HuH-7 (cell line): Measurements from ENCODE around the gene SH3GL1.
"Not testable (repeated sequence)": the region's sequence is repeated elsewhere in the genome, so short reads cannot be mapped to it uniquely, and the experiment has no call there.

ENCODE experiments used
- DNase-seq: peaks from one replicate; pipeline ENCODE4 v3.0.0; 2011; ENCODE audit warnings: low spot score

Gene SH3GL1

DNA sequence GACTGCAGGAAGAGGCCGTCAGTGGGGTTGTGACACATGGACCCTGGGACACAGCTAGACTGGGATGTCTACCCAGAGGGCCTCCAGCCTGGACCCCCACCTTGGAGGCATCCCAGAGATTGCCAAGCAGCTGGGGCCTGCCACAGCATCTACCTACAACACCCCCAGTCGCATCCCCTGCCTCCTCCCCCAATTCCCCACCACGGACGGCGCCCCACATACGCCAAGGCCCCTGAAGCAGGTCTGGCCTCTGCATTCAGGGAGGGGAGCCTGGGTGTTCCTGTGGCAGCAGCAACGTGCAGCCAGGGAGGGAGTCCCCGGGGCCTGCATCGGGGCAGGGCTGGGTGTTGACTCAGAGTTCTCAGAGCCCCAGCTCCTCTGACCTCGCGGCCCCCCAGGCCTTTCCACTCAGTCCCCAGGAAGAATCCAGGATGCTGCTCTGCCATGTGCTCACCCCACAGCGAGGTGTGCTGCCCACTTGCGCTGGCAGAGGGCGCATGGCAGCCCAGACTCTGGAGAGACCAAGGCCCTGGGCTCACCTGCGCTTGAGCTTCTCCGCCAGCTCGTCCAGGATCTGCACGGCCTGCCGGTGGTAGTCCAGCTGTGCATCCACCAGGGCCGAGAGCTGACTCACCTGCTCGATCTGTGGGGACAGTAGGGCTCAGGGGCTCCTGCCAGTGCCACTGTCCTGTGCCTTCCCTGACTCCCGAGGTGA is 37.4 kb downstream of the SH3GL1 start:
- DNase-seq, result no peak

DNA sequence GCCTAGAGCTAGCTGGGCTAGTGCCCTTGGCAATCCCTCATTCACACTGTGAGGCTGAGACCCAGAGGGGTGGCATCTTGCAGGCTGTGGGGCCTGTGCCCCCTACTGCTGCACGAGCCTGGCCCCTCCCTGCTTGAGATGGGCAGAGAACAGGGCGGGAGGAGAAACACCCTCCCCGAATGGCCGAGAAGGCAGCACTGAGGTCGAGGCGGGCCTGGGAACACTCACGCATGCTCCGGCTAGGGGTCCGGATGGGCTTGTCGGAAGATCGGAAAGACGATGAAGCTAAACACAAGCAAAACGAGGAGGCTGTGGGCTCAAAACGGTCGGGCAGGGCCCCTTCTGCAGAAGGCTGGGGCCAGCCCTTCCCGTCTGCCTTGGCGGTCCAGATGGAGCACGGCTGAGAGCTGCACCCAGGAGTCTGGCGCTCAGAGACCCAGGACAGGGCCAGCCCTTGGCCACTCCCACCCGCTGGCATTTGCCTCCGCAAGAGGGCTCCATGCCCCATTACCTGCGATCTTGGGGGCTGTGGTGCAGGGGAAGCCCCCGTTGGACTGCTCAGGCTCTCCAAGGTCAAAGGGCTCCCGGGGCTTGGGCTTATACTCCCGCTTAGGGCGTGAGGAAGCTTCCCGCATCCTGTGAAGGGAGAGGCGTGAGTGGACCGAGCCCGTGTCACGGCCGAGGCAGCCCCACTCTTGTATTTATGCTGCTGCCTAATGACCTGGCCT is 38.1 kb downstream of the SH3GL1 start:
- DNase-seq, result no peak

DNA sequence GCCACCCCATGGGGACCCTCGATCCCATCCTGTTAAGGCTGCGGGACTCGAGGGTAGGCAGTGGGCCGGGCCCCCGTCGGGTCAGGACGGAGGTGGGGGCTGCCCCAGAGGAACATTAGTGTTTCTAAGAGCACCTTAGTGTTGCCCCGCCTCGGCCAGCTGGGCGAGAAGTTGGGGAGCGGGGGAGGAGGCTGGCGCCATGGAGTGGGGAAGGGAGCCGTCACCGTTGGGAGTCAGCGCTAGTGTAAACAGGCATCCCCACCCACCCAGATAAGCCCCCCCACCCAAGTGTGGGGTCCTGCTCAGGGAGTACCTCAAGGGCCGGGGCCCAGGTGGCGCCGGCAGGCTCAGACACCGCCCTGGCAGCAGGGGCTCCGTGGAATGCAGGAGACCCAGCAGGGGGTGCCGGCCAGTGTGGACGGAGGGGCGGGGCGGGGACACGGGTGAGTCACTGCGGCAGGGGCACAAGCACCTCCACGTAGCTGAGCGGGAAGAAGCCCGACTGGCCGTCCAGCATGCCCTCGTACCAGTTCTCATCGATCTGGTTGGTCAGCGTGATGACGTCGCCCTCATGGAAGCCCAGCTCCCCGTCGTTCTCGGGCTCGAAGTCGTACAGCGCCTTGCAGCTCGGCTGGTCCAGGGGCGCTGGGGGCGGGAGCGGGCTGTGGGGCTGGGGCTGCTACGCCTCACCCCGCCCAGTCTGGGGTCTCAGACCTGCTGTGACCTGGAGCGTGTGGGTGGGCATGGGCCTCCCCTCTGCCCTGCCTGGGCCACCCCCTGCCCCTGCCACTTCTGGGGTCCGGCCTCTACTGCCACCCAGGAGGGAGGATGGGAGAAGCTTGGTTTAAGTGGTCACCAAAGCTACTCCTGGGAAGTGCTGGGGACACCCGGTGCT is 38.9 kb downstream of the SH3GL1 start:
- DNase-seq, result no peak

DNA sequence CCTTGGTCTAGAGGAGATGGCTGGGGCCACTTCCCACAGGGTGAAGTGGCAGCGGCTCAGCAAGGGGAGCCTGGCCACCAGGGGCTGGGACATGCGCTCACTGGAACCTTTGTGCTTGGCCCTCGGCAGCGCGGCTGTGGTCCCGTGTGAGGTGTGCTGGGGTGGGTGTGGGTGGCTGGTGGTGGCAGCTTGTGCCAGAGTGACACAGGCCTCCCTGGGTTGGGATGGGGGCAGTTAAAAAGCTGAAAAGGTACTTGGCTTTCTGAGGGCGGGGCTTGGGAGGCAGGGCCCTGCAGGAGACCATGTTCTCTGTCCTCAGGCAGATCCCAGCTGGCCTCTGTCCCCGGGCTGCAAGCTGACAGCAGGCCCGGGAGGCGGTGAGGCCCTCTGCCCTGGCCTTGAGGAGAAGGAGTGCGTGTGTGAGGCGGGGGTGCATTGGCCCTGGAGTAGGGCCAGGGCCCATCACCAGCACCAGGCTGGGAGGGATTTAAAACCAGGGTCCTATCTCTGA is 39.7 kb downstream of the SH3GL1 start:
- no peak for DNase-seq

DNA sequence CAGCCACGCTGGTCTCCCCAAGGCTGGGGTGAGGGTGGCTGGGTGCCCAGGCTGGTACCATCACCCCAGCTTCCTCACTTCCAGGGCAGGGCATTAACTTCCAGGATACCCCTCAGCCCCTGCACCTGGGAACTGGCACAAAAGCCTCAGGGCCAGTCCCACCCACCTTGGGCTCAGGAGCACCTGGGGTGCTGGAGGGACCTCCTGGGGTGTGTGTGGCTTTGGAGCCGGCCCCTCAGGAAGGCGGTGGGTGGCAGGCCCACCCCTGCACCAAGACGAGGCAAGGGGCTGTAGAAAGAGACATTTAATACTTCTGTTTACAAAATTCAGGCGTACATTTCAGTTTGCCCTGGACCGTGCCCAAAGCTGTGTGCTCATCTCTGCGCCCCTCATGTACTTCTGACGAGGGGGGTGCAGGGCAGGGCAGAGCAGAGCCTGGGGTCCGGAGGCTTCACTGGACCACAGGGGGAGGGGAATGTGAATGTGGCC is 40.2 kb downstream of the SH3GL1 start:
- no peak for DNase-seq

DNA sequence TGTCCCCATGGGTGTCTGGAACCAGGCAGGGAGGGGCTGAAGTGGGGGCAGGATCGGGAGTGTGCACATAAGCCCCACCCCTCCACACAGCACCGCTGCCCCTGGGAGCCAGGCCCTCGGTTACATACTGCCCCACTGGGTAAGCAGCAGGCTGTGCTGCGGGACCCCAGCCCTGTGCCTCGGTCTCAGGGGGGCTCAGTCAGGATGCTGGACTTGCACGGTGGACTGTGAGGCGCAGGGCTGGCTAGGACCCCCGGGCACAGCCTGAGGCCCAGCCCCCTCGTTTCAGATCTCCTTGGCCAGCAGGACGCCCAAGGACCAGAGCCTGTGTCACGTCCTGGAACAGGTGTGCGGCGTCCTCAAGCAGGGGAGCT is 40.7 kb downstream of the SH3GL1 start:
- DNase-seq, result no peak

DNA sequence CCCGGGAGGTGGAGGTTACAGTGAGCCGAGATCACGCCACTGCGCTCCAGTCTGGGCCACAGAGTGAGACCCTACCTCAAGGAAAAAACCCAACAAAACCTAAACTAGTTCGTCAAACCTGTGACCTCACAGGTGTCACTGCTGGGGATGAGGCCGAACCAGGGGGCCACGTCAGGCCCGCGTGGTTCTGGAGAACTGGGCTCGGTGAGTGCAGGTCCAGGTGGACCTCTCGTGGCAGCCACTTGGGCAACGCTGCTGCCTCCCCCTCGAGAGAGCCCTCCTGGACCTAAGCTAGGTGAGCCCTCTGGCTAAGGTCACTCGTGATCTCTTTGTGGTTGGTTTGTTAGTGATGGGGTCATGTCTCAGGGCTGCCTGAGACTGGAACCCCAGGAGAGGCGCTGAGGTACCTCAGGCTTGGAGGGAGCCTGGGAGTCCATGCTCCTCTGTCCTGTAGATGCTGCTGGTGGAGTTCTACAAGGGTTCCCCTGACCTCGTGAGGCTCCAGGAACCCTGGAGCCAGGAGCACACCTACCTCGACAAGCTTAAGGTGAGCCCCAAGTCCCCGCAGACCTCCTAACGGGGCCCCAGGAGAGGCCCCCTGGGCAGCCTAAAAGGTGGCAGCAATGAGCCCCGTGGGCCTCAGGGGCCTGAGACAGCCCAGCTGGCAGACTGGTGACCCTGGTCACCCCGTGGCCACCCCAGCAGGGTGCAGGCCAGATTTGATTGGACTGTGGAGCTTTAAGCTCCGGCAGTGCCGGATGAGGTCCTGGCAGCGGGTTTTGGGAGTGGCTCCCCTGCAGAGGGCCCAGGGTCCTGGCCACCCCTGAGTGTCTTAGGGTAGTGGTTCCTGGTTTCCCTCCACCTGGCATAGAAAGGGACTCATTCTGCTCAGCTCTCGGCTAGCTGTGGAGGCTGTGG is 41.4 kb downstream of the SH3GL1 start:
- DNase-seq, result no peak

DNA sequence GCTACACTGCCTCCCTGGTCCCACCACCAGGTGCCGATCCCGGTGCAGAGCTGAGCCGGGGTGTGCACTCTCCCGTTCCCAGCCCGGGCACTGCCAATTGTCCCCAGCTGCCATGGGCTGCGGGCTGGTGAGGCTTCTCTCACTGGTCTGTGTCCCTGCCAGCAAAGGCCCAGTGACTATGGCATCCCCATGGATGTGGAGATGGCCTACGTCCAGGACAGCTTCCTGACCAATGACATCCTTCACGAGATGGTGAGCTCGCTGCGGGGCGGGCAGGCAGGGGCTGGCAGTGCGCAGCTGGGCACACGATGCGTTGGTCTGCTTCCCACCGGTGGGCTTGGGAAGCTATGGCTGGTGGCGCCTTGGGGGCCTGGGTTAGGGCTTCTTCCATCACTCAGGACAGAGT is 42.4 kb downstream of the SH3GL1 start:
- DNase-seq, result no peak

DNA sequence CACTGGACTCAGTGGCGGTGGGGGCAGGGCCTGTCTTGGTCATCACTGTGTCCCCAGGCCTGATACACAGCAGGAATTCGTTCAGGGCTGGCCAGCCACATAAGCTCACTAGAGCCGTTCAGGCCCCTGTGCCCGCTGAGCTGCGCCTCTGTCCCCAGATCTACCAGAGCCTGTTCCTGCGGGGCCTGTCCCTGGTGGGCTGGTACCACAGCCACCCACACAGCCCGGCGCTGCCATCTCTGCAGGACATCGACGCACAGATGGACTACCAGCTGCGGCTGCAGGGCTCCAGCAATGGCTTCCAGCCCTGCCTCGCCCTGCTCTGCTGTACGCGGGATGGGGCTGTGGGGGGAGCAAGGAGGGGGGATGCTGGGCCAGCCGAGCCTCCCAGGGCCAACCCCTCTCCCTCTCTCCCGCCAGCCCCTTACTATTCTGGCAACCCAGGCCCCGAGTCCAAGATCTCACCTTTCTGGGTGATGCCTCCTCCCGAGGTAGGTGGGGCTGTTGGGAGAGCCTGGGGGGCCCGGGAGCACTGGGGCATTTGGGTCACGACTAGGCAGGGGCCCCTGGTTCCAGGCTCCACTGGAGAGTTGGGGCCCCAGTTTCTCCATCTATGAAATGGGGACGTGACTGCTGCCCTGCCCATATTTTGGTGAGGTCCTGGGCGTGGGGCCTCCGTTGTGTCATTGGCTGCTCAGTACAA is 43.1 kb downstream of the SH3GL1 start:
- DNase-seq, result no peak

DNA sequence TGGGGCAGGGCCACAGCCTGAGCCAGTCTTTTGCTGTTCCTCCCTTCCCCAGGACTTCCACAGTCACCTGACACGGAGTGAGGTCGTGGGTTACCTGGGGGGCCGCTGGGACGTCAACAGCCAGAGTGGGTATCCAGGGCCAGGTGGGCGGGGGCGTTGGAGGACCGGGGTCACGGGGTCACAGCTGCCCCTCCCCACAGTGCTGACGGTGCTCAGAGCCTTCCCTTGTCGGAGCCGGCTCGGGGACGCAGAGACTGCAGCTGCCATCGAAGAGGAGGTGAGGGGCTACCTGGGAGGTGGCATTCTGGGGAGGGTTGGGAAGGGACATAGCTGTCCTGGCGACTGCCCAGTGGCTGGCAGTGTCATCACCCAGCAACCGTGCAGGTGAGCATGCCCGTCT is 45.5 kb downstream of the SH3GL1 start:
- no peak for DNase-seq

DNA sequence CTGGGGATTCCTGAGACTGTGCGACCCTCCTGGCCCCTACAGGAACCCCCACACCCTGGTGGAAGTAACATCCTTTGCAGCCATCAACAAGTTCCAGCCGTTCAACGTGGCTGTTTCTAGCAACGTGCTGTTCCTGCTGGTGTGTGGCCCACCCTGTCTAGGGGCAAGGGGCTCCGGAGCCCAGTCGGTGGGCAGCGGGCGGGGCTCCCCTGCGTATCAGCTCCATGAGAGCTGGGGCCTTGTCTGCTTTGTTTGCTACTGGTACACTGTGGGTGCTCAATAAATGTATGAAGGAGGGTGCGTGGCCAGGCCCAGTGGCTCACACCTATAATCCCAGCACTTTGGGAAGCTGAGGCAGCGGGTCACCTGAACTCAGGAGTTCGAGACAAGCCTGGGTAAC is 46.1 kb downstream of the SH3GL1 start:
- DNase-seq, result no peak

DNA sequence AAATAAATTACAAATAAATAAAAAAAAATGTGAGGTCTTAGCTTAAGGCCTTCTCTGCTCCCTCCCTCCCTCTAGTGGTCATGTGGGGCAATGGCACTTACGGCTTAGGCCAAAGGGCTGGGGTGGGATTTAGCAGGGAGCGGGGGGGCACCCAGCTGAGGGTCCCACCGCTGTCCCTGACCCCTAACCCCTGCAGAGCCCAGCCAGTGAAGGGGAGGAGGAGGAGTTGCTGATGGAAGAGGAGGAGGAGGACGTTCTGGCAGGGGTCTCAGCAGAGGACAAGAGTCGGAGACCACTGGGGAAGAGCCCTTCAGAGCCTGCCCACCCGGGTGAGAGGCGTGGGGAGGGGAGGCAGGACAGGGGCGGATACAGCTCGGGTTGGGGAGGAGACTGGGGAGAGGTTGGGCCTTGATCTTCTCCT is 47.6 kb downstream of the SH3GL1 start:
- peak; percentile 59 for DNase-seq

DNA sequence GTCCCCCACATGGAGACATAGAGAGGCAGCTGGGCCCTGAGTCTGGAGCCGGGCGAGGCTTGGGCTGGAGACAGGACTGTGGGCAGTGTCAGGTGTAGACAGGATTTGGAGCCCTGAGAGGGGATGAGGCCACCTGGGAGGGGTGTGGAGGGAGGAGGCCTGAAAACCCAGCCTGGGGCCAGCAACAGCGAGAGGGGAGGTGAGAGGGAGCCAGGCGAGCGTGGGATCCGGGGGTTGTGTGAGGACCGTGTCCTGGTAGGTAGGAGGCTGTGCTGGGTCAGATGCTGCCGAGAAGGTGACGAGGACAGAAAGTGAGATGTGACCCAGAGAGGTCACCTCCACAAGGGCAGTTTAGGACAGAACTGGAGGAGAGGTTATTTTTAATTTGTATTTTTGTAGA is 49.6 kb downstream of the SH3GL1 start:
- no peak for DNase-seq

DNA sequence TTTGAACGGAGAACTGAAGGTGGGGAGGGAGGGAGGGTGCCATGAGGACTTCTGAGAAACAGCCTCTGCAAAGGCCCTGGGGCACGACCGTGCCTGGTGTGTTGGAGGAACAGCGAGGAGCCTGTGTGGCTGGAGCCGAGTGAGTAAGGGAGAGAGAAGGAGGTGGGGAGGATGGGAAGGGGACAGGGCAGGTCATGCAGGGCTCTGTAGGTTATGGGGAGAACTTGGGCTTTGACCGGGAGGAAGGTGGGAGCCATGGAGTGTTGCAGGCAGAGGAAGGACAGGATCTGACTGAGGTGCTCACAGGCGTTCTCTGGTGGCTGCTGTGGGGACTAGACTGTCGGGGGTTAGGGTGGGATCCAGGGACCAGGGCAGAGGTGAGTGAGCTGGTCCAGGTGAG is 50.2 kb downstream of the SH3GL1 start:
- DNase-seq, result no peak

DNA sequence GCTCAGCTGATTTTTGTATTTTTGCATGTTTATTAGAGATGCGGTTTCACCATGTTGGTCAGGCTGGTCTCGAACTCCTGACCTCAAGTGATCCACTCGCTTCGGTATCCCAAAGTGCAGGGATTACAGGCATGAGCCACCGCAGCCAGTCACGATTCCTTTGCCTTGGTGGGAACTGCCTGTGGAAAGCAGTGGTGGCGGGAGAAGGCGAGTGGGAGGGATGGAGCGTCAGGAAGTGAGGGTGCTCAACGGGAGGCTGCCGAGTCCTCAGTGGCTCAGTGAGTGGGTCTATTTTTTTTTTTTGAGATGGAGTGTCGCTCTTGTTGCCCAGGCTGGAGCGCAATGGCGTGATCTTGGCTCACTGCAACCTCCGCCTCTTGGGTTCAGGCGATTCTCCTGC is 51.1 kb downstream of the SH3GL1 start:
- DNase-seq, result not testable (repeated sequence)

DNA sequence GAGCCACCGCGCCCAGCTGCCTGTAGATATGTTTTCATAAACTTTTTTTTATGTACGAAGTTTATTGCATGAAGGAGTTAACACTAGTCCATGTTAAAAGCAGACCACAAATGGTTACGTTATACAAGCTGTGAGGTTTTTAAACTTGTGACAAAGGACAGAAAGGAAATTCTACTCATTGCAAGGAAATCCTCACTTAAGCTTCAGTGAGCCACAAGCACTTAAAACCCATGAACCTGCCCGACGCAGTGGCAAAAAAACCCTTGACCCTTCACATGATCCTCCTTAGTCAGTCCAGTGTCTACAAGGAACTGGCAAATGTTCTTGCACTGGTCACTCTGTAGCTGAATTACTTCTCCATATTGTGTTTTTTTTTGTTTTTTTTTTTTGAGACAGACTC is 52.8 kb downstream of the SH3GL1 start:
- no peak for DNase-seq

DNA sequence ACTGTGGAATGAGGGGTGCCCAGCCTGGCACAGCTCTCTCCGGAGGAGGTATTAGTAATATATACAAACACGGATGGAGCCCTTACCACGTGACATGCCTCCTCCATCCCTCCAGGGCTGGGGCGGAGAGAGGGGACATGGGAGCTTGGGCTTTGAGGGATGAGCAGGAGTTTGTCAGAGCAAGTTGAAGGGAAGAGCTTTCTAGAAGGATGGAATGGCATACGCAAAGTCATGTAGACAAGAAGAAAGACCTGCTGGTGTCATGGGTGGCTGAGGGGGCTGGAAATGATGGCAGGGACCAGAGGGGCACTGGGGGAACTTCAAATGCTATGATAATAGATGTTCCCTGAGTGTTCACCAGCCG is 54.3 kb downstream of the SH3GL1 start:
- no peak for DNase-seq

DNA sequence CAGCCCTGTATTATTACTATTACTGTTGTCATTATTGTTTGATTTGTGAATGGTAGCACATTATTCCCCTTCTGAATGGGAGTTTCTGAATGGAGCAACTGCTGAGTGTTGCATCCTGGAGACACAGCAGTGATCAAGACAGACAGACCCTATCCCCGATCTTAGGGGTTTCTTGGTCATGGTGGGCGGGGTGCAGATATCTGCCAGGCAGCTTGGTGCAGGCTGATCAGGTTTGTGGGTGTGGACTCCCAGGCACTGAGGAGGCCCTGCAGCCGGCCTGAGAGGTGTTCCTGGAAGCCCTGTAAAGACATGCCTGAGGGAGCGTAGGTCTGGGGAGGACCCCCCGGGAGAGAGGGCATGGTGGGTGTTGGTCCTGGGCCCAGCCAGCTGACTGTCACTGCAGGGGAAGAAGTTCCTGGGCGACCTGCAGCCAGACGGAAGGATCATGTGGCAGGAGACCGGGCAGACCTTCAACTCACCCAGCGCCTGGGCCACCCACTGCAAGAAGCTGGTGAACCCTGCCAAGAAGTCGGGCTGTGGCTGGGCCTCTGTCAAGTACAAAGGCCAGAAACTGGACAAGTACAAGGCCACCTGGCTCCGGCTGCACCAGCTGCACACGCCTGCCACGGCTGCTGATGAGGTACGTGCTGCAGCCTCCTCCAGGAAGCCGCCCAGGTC is 54.9 kb downstream of the SH3GL1 start:
- DNase-seq, result no peak

DNA sequence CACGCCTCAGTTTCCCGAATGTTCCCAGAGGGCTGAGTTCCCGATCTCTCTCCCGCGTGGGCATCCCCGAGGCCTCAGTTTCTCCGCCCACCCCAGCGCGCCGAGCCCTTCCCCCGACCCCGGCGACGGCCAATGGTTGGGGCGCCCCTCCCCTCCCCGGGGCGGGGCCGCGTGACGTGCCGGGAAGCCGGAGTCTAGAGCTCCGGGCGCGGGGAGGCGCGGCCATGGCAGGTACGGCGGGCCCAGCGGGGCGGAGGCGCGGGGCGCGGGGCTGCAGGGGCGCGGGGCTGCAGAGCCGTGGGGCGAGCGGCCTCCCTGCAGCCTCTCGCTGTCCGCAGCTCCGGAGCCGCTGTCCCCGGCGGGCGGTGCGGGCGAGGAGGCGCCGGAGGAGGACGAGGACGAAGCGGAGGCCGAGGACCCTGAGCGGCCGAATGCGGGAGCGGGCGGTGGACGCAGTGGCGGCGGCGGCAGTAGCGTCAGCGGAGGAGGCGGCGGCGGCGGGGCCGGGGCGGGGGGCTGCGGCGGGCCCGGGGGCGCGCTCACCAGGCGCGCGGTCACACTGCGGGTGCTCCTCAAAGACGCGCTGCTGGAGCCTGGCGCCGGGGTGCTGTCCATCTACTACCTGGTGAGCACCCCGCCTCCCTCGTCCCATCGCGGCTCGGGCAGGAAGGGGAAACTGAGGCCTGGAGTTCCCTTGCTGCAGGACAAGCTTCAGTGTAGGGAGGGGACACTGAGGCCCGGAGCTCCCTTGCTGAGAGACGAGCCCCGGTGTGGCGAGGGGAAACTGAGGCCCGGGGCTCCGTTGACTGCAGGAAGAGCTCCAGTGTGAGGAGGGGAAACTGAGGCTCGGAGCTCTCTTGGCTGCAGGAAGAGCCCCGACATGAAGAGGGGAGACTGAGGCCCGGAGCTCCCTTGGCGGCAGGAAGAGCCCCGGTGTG is 56.7 kb downstream of the SH3GL1 start, which contains the start of gene MPND:
TSS of gene MPND (plus strand) at position 193 of the 938 bp plus-strand sequence. CDS start at position 225, 32 bp downstream.
- DNase-seq, result peak; percentile 69
